ENCODE data around the gene SLC2A10. TPM values are rescaled to one million over a fixed set of nuclear protein-coding genes. Genes with fewer than 3 reads are reported as not detected.

SLC2A10 gene
- total RNA-seq (2021; ENCODE audit: unreplicated experiment) (1.6 TPM), Bru-seq, nascent RNA (percentile 37 among the genes with signal in this experiment), BruChase-seq, experiment 1, labeled RNA remaining after a 2-hour chase (percentile 39 among the genes with signal in this experiment), BruChase-seq, experiment 2, labeled RNA remaining after a 6-hour chase (percentile 40 among the genes with signal in this experiment)
- 1.5 TPM for polyA plus RNA-seq (2012; ENCODE audit: insufficient read length)
- long read RNA-seq, full-length matches to known transcripts: 2 of 4 reads
- long read RNA-seq, partial matches to known transcripts: 0 of 4 reads
- long read RNA-seq, other reads (novel, unspliced or antisense): 2 of 4 reads

GRCh38 chr20:46709459-46710152 lies at the start of gene SLC2A10:
SLC2A10 (plus strand) TSS chr20:46709649; CDS start chr20:46709737, 88 bp downstream.
- no peaks in the 10 kb centered on the region for H3K27me3 ChIP-seq (ENCODE audit: control insufficient read depth, insufficient read depth, low read length)
- TF ChIP-seq POLR2AphosphoS5 (IDR thresholded peaks at IDR 0.05; ENCODE audit: low read depth, low read length) (no peak), CTCF (IDR thresholded peaks at IDR 0.05) (peak; percentile 26; the same call in 1 of the 2 replicates)
- no peaks in the 10 kb centered on the region for H3K9me3 ChIP-seq (ENCODE audit: control insufficient read depth, insufficient read depth, low read depth, low read length)
- no peaks in the 10 kb centered on the region for H3K36me3 ChIP-seq (ENCODE audit: control insufficient read depth, insufficient read depth, low read length)
- in situ Hi-C loops (cut with HindIII; ENCODE audit: low pct_unique_long_range_greater_than_20kb, low sequenced_read_pairs): no loop called here
- POLR2A ChIA-PET: interaction anchor here (0.7 kb wide), 1 partner anchor 15 kb away, joined by 3 read pairs; no protein-coding TSS in a partner anchor
- H3K4me1 ChIP-seq (ENCODE audit: control insufficient read depth, insufficient read depth, low read length): no peaks in the 10 kb centered on the region; the same call in 1 of the 2 replicates
- H3K27ac ChIP-seq (ENCODE audit: low read length): no peak within 1 kb of the TSS
- H3K4me3 ChIP-seq (ENCODE audit: low read depth in 2 of 2, low read length in 2 of 2): peak within 1 kb of the TSS; percentile 46 to 50
- peak; percentile 84 for ATAC-seq
- no TSS peak for BruUV-seq (replicated peaks)
- CTCF ChIA-PET: no interaction called here
- intact Hi-C loops (cut with micrococcal nuclease; ENCODE audit: unreplicated experiment): no loop called here
- DNase-seq (ENCODE audit: low read depth, low spot score): no peak

DNA sequence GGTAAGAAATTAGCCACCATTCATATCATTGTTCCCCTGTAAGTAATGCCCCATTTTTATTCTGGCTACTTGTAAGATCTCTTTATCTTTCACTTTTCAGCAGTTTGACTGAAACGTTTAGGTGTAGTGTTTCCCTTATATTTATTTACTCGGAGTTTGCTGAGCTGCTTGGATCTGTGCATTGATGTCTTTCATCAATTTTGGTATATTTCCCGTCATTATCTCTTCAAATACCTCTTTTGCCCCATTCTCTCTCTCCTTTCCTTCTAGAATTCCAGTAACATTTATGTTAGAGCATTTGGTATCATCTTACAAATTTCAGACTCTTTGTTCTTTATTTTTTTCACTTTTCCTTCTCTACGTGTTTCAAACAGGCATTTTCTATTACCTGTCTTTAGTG lies 49.0 kb upstream of the SLC2A10 start:
- ChIA-PET POLR2A (no interaction called here), CTCF (no interaction called here)
- TF ChIP-seq TCF7L2 (IDR thresholded peaks at IDR 0.05; ENCODE audit: low read depth, low read length) (no peak), POLR2AphosphoS5 (IDR thresholded peaks at IDR 0.05; ENCODE audit: low read depth, low read length) (no peak), SIN3A (IDR thresholded peaks at IDR 0.05; ENCODE audit: borderline replicate concordance, insufficient read depth, low read depth, low read length) (no peak), CTCF (IDR thresholded peaks at IDR 0.05) (no peak)
- TF ChIP-seq, protein P1, sequence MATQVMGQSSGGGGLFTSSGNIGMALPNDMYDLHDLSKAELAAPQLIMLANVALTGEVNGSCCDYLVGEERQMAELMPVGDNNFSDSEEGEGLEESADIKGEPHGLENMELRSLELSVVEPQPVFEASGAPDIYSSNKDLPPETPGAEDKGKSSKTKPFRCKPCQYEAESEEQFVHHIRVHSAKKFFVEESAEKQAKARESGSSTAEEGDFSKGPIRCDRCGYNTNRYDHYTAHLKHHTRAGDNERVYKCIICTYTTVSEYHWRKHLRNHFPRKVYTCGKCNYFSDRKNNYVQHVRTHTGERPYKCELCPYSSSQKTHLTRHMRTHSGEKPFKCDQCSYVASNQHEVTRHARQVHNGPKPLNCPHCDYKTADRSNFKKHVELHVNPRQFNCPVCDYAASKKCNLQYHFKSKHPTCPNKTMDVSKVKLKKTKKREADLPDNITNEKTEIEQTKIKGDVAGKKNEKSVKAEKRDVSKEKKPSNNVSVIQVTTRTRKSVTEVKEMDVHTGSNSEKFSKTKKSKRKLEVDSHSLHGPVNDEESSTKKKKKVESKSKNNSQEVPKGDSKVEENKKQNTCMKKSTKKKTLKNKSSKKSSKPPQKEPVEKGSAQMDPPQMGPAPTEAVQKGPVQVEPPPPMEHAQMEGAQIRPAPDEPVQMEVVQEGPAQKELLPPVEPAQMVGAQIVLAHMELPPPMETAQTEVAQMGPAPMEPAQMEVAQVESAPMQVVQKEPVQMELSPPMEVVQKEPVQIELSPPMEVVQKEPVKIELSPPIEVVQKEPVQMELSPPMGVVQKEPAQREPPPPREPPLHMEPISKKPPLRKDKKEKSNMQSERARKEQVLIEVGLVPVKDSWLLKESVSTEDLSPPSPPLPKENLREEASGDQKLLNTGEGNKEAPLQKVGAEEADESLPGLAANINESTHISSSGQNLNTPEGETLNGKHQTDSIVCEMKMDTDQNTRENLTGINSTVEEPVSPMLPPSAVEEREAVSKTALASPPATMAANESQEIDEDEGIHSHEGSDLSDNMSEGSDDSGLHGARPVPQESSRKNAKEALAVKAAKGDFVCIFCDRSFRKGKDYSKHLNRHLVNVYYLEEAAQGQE (IDR thresholded peaks at IDR 0.05; ENCODE audit: insufficient read depth in 1 of 2, low read depth in 2 of 2, low read length in 1 of 2): no peak
- DNase-seq (ENCODE audit: low read depth, low spot score): no peak
- BruUV-seq (replicated peaks): no TSS peak
- ATAC-seq: no peak
- Histone ChIP-seq H3K9me3 (ENCODE audit: control insufficient read depth, insufficient read depth, low read depth, low read length) (no peaks in the 10 kb centered on the region), H3K27me3 (ENCODE audit: control insufficient read depth, insufficient read depth, low read length) (peaks cover 4% of the 10 kb centered on the region; the same call in 1 of the 2 replicates), H3K4me1 (ENCODE audit: control insufficient read depth, insufficient read depth, low read length) (no peaks in the 10 kb centered on the region), H3K4me3 (ENCODE audit: low read depth in 2 of 2, low read length in 2 of 2) (no peak overlapping the region), H3K27ac (ENCODE audit: low read length) (no peak overlapping the region), H3K36me3 (ENCODE audit: control insufficient read depth, insufficient read depth, low read length) (no peaks in the 10 kb centered on the region)
- in situ Hi-C loops (cut with HindIII; ENCODE audit: low pct_unique_long_range_greater_than_20kb, low sequenced_read_pairs) (no loop called here), intact Hi-C loops (cut with micrococcal nuclease; ENCODE audit: unreplicated experiment) (no loop called here)

Measured in Panc1 (cell line).